Measurements from ENCODE around the gene PLEKHO2. TPM values are rescaled to one million over a fixed set of nuclear protein-coding genes. Genes with fewer than 3 reads are reported as not detected.

PLEKHO2 gene
- polyA plus RNA-seq, 1 of the 3 experiments (the other 2 are of a cell fraction) = 7.8 TPM

- TF ChIP-seq CTCF (IDR thresholded peaks at IDR 0.05) (no peak), TAF1 (IDR thresholded peaks at IDR 0.05; ENCODE audit: borderline replicate concordance, low read depth, low read length) (no peak), FOSL2 (IDR thresholded peaks at IDR 0.05; ENCODE audit: borderline replicate concordance, low read depth) (no peak), RFX5 (IDR thresholded peaks at IDR 0.05; ENCODE audit: low read length) (no peak), EZH2phosphoT487 (IDR thresholded peaks at IDR 0.05; ENCODE audit: borderline replicate concordance, low read depth) (no peak), FOXJ3 (CRISPR knock-in tag; IDR thresholded peaks at IDR 0.05) (no peak)
These were observed 74.7 kb downstream of the PLEKHO2 start (continued) for GRCh38 chr15:64916365-64916764.

DNA sequence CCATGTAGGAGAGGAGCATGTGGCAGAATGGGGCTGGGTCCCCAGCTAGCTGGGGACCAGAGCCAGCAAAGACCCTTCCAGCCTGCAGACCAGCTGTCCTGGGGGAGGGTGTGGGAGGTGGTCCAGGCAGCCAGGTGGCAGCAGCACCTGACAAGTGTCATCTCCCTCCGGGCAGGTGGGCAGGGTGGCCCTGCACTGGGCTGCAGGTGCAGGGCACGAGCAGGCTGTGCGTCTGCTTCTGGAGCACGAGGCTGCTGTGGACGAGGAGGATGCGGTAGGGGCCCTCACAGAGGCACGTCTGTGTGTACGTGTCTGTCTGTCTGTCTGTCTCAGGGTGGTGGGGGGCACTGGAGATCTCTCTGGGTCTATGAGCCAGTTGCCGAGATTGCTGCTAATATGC lies 75.5 kb downstream of the PLEKHO2 start:
- no peak overlapping the region for H3K4me2 ChIP-seq
- WGBS (ENCODE audit: low lambda C conversion rate) = no CpG with 5 or more reads among the region's 9 CpGs

More for the DNA sequence above, 75.5 kb downstream of the PLEKHO2 start:
- Histone ChIP-seq H3K27ac (ENCODE audit: low read depth in 2 of 2, low read length in 1 of 2) (peak overlapping the region in 1 of 2 experiments; percentile 8; a peak in 2 of 4 replicates), H3K9ac (no peak overlapping the region), H3F3A (replicated peaks; ENCODE audit: insufficient read depth) (no peaks in the 10 kb centered on the region), H2AFZ (ENCODE audit: low read depth) (no peak overlapping the region), H4K20me1 (ENCODE audit: insufficient read depth) (no peaks in the 10 kb centered on the region), H3K9me2 (no peaks in the 10 kb centered on the region), H3K36me3 (replicated peaks in 1 of 2; ENCODE audit: control insufficient read depth in 1 of 2, insufficient read depth in 2 of 2, low read length in 1 of 2) (no peaks in the 10 kb centered on the region), H3K4me1 (ENCODE audit: control insufficient read depth in 1 of 2, insufficient read depth in 2 of 2, low read depth in 1 of 2, low read length in 1 of 2) (peaks cover 0 to 23% of the 10 kb centered on the region in 2 experiments; a peak in 1 of 4 replicates), H3K4me3 (ENCODE audit: low read depth in 2 of 2, low read length in 1 of 2) (no peak overlapping the region), H3K79me2 (ENCODE audit: insufficient read depth) (no peaks in the 10 kb centered on the region), H3K9me3 (no peaks in the 10 kb centered on the region), H3K27me3 (ENCODE audit: insufficient read depth) (no peaks in the 10 kb centered on the region)
- TF ChIP-seq MAX (IDR thresholded peaks at IDR 0.05; ENCODE audit: low read depth) = no peak
- no peak for TF ChIP-seq EP300 (IDR thresholded peaks at IDR 0.05; ENCODE audit: borderline replicate concordance in 1 of 2, low read depth in 1 of 2, low read length in 1 of 2)
- no peak for TF ChIP-seq RXRA (IDR thresholded peaks at IDR 0.05; ENCODE audit: borderline replicate concordance, low read depth)
- TF ChIP-seq NFIC (IDR thresholded peaks at IDR 0.05; ENCODE audit: borderline replicate concordance) = no peak
- no peak for TF ChIP-seq FOXJ3 (CRISPR knock-in tag; IDR thresholded peaks at IDR 0.05)
- no peak for TF ChIP-seq FOXM1 (IDR thresholded peaks at IDR 0.05; ENCODE audit: low read depth)
- TF ChIP-seq FOSL2 (IDR thresholded peaks at IDR 0.05; ENCODE audit: borderline replicate concordance, low read depth) = no peak
- TF ChIP-seq POLR2AphosphoS5 (IDR thresholded peaks at IDR 0.05; ENCODE audit: low read depth, low read length) = no peak
- ChIA-PET POLR2A (no interaction called here), CTCF (no interaction called here)
- DNase-seq = peak; percentile 26

Other genes with a start within 250 kb of the PLEKHO2 start
- 2.6 and 6.5 TPM in 2 replicates for gene RBPMS2, start 66.3 kb upstream of the PLEKHO2 start, polyA plus RNA-seq (2012; rRNA removed)
- gene PIF1, start 16.3 kb upstream of the PLEKHO2 start, polyA plus RNA-seq (2012; rRNA removed) = 12.1 and 12.4 TPM in 2 replicates
- 7.2 and 8.6 TPM in 2 replicates for gene ANKDD1A, start 70.0 kb downstream of the PLEKHO2 start, polyA plus RNA-seq (2012; rRNA removed)
- 56.5 and 57.1 TPM in 2 replicates for gene SPG21, start 148.0 kb downstream of the PLEKHO2 start, polyA plus RNA-seq (2012; rRNA removed)
- 12.1 and 12.7 TPM in 2 replicates for gene MTFMT, start 187.7 kb downstream of the PLEKHO2 start, polyA plus RNA-seq (2012; rRNA removed)
- not detected in 2 replicates for gene SLC51B, start 203.5 kb downstream of the PLEKHO2 start, polyA plus RNA-seq (2012; rRNA removed)
- gene RASL12, start 226.1 kb downstream of the PLEKHO2 start, polyA plus RNA-seq (2012; rRNA removed) = not detected in 2 replicates
- gene KBTBD13, start 234.8 kb downstream of the PLEKHO2 start, polyA plus RNA-seq (2012; rRNA removed) = not detected in 2 replicates